GM12878 (cell line): Measurements from ENCODE around the gene PIK3R2. TPM values are rescaled to one million over a fixed set of nuclear protein-coding genes. Genes with fewer than 3 reads are reported as not detected.

Experiments used
- ATAC-seq: fragments of 200-7000 bp; cut with Tn5 transposase; 3 replicates; pipeline ENCODE4 v1.9.1; 2020; ENCODE audit warnings: mild to moderate bottlenecking, moderate library complexity
- BruUV-seq: library from RNA; stranded (reverse); fragments of 400-500 nt; replicated peaks from 2 replicates; lab custom pipeline; 2021; lab: Mats Ljungman, UMichigan
- CTCF ChIA-PET: fragments of 300-600 bp; sonication (Branson Sonifier 250); formaldehyde crosslinking; extraction: SDS; loops from one replicate; lab custom pipeline; 2021; ENCODE audit warnings: inconsistent platforms; lab: Yijun Ruan, JAX
- POLR2A ChIA-PET: fragments of 350-600 bp; formaldehyde crosslinking; extraction: SDS; loops from one replicate; lab custom pipeline; 2021; ENCODE audit warnings: inconsistent platforms; lab: Charles Lee
- RAD21 ChIA-PET: fragments of 300-600 bp; sonication (Branson Sonifier 250); formaldehyde crosslinking; loops from one replicate; lab custom pipeline; 2023; ENCODE audit warnings: antibody characterized with exemption; ENCODE audit not compliant: unreplicated experiment; lab: Charles Lee
- SMC1A ChIA-PET: fragments of 300-600 bp; sonication (Branson Sonifier 250); formaldehyde crosslinking; loops from one replicate; lab custom pipeline; 2023; ENCODE audit not compliant: unreplicated experiment, uncharacterized antibody; lab: Charles Lee
- DNase-seq: peaks from one replicate; pipeline ENCODE4 v3.0.0-alpha.2; 2011; ENCODE audit warnings: low read depth, low spot score
- FAIRE-seq: peaks from 3 replicates; lab custom pipeline; 2011; peaks lifted over from hg19 to GRCh38; lab: Jason Lieb, UNC
- H2AFZ ChIP-seq: 2 replicates; pipeline ENCODE4 v1.6.0; 2011; ENCODE audit warnings: low read depth, low read length, control low read depth; ENCODE audit not compliant: control insufficient read depth
- H3K27ac ChIP-seq: 2 replicates; pipeline ENCODE4 v1.5.1; 2011; ENCODE audit warnings: control low read depth; ENCODE audit not compliant: control insufficient read depth, insufficient read depth
- H3K27me3 ChIP-seq, 2 experiments: replicated peaks in 1 of 2; 2 replicates each; pipeline versions ENCODE4 v1.6.0 to v1.6.1; 2011; ENCODE audit warnings: low read length in 1 of 2; ENCODE audit not compliant: control insufficient read depth in 2 of 2, insufficient read depth in 2 of 2
- H3K36me3 ChIP-seq, 2 experiments: 2 replicates each; pipeline ENCODE4 v1.5.1; 2011; ENCODE audit warnings: low read length in 1 of 2; ENCODE audit not compliant: control insufficient read depth in 2 of 2, insufficient read depth in 2 of 2
- H3K4me1 ChIP-seq: 2 replicates; pipeline ENCODE4 v1.6.1; 2011; ENCODE audit warnings: mild to moderate bottlenecking, low read length, moderate library complexity, mixed read lengths; ENCODE audit not compliant: control insufficient read depth, insufficient read depth
- H3K4me2 ChIP-seq: 2 replicates; pipeline ENCODE4 v1.6.0; 2011; ENCODE audit warnings: control low read depth; ENCODE audit not compliant: control insufficient read depth, insufficient read depth
- H3K4me3 ChIP-seq: fragments of 200-600 bp; sonication (generic); 2 replicates; pipeline ENCODE4 v1.5.1; 2016
- H3K79me2 ChIP-seq: 2 replicates; pipeline ENCODE4 v1.6.0; 2011; ENCODE audit warnings: low read length; ENCODE audit not compliant: control insufficient read depth, insufficient read depth
- H3K9ac ChIP-seq: 2 replicates; pipeline ENCODE4 v1.8.0; 2011; ENCODE audit warnings: low read length, control low read depth, mixed read lengths; ENCODE audit not compliant: control insufficient read depth, insufficient read depth
- H3K9me3 ChIP-seq: replicated peaks from 3 replicates; pipeline ENCODE4 v1.5.1; 2011; ENCODE audit warnings: mild to moderate bottlenecking, low read length; ENCODE audit not compliant: control insufficient read depth, insufficient read depth
- H4K20me1 ChIP-seq: 2 replicates; pipeline ENCODE4 v1.6.0; 2011; ENCODE audit not compliant: control insufficient read depth, insufficient read depth
- BACH1 ChIP-seq: fragments of 450-650 bp; IDR thresholded peaks from 2 replicates; pipeline ENCODE4 v1.6.1; 2017; ENCODE audit warnings: mild to moderate bottlenecking, borderline replicate concordance
- BHLHE40 ChIP-seq, 2 experiments: fragments of 450-650 bp in 1 of 2; IDR thresholded peaks; 2 replicates each; pipeline ENCODE4 v1.6.1; 2011 to 2017; ENCODE audit warnings: low read depth in 2 of 2, borderline replicate concordance in 1 of 2, improper control_type of control experiment in 1 of 2, low read length in 1 of 2, mild to moderate bottlenecking in 1 of 2
- CBX5 ChIP-seq: sonication (generic); IDR thresholded peaks from 2 replicates; pipeline ENCODE4 v1.6.1; 2016; ENCODE audit warnings: low read depth, moderate library complexity, mild to moderate bottlenecking, inconsistent platforms
- E2F4 ChIP-seq: IDR thresholded peaks from 2 replicates; pipeline ENCODE4 v1.6.1; 2012; ENCODE audit warnings: low read depth, low read length, improper control_type of control experiment
- ELK1 ChIP-seq: IDR thresholded peaks from 2 replicates; pipeline ENCODE4 v1.6.1; 2012; ENCODE audit warnings: low read depth, low read length, improper control_type of control experiment
- ETV6 ChIP-seq, 2 experiments: fragments of 450-650 bp in 1 of 2; IDR thresholded peaks in 1 of 2; conservative IDR thresholded peaks in 1 of 2; 2 replicates each; pipeline ENCODE4 v1.6.1; 2014; ENCODE audit warnings: antibody characterized with exemption in 1 of 2, borderline replicate concordance in 1 of 2, low read depth in 1 of 2, mild to moderate bottlenecking in 1 of 2, moderate library complexity in 1 of 2
- HCFC1 ChIP-seq: fragments of 150-350 bp; IDR thresholded peaks from 2 replicates; pipeline ENCODE4 v1.6.1; 2014; ENCODE audit warnings: low read length
- MEF2B ChIP-seq: fragments of 450-650 bp; IDR thresholded peaks from 2 replicates; pipeline ENCODE4 v1.6.1; 2018; ENCODE audit warnings: mild to moderate bottlenecking, moderate library complexity; ENCODE audit not compliant: partially characterized antibody, poor library complexity, severe bottlenecking
- MLLT1 ChIP-seq: fragments of 450-650 bp; IDR thresholded peaks from 2 replicates; pipeline ENCODE4 v1.6.1; 2016; ENCODE audit warnings: mild to moderate bottlenecking
- NFYA ChIP-seq: IDR thresholded peaks from 2 replicates; pipeline ENCODE4 v1.6.1; 2011; ENCODE audit warnings: low read depth, mild to moderate bottlenecking, low read length, improper control_type of control experiment, borderline replicate concordance
- TARDBP ChIP-seq: IDR thresholded peaks from 2 replicates; pipeline ENCODE4 v1.6.1; 2016; ENCODE audit warnings: borderline replicate concordance
- ZNF207 ChIP-seq: fragments of 450-650 bp; IDR thresholded peaks from 2 replicates; pipeline ENCODE4 v1.6.1; 2014; ENCODE audit warnings: antibody characterized with exemption, mild to moderate bottlenecking, borderline replicate concordance
- WGBS: methylation state at CpG from one replicate; pipeline ENCODE4 v1.1.6; 2016; ENCODE audit warnings: low lambda C conversion rate; ENCODE audit not compliant: insufficient replicate concordance, insufficient coverage; ENCODE audit errors: missing lambda C conversion rate; 5-methylcytosine and 5-hydroxymethylcytosine counted together
- in situ Hi-C: fragments of 300-500 bp; cut with MboI; formaldehyde crosslinking; loops from 9 replicates; pipeline ENCODE4 v1.14.3; 2018; ENCODE audit warnings: mixed read lengths
- intact Hi-C: fragments of 100-400 bp; cut with micrococcal nuclease; formaldehyde crosslinking; loops from one replicate; pipeline ENCODE4 v1.14.2; 2022; ENCODE audit not compliant: unreplicated experiment
- polyA plus RNA-seq, 11 experiments: library from polyadenylated mRNA; depleted of rRNA in 4 of 11; unstranded in 6 of 11; stranded (reverse) in 5 of 11; fragments of >200 nt; fragmentation: Nextera tagmentation in 4 of 11; fragmentation: Illumina TruSeq in 1 of 11; extraction: Ambion mirVana in 4 of 11; extraction: Trizol in 1 of 11; gene quantifications; 1 replicate in 1 of 11; 2 replicates in 10 of 11; pipeline versions ENCODE4 v1.2.1 to v1.2.3, GENCODE V29; 2011 to 2016; ENCODE audit warnings: inconsistent platforms in 2 of 11, missing spikeins in 2 of 11, low read depth in 1 of 11
- total RNA-seq, 4 experiments: library from RNA; depleted of rRNA in 3 of 4; stranded (reverse); fragments of >200 nt in 3 of 4; fragmentation: Illumina TruSeq in 1 of 4; extraction: Trizol in 1 of 4; gene quantifications; 2 replicates each; pipeline versions ENCODE4 v1.2.1 to v1.2.3, GENCODE V29; 2013 to 2021

The PIK3R2 gene
- total and polyA plus RNA-seq, 10 of the 15 experiments (the other 5 are each of a cell fraction or from before 2014, with no cell fraction given) = 0.26 to 22.6 (median 2.5) TPM

GRCh38 chr19:18141031-18141430, 11.9 kb upstream of the PIK3R2 start:
- in situ Hi-C loops = no loop called here
- Histone ChIP-seq H3K36me3 (peaks cover 30 to 32% of the 10 kb centered on the region in 2 experiments), H3K4me2 (no peak overlapping the region), H3K4me1 (no peaks in the 10 kb centered on the region), H2AFZ (no peak overlapping the region), H4K20me1 (no peaks in the 10 kb centered on the region), H3K27me3 (no peaks in the 10 kb centered on the region), H3K79me2 (no peaks in the 10 kb centered on the region), H3K9ac (no peak overlapping the region), H3K9me3 (no peaks in the 10 kb centered on the region), H3K27ac (no peak overlapping the region), H3K4me3 (no peak overlapping the region)
- intact Hi-C loops = no loop called here
- ChIA-PET CTCF (interaction anchor here (1.3 kb wide), 1 partner anchor 11 kb away, joined by 5 read pairs; the partner anchor contains the start of gene PIK3R2), POLR2A (interaction anchor here (3.4 kb wide), 1 partner anchor 11 kb away, joined by 11 read pairs; no protein-coding TSS in a partner anchor), RAD21 (no interaction called here), SMC1A (interaction anchor here (1.0 kb wide), 2 partner anchors 12 to 79 kb away, joined by 3 to 5 read pairs; partner anchors contain the start of gene PIK3R2)
- TF ChIP-seq TARDBP (no peak), BACH1 (no peak), ZNF207 (no peak), ELK1 (no peak), MEF2B (no peak), ETV6 (conservative IDR thresholded peaks at IDR 0.05 in 1 of 2, IDR thresholded peaks at IDR 0.05 in 1 of 2; ENCODE audit: borderline replicate concordance in 1 of 2, low read depth in 1 of 2) (no peak), CBX5 (no peak), HCFC1 (no peak), E2F4 (no peak), NFYA (no peak), MLLT1 (no peak), BHLHE40 (IDR thresholded peaks at IDR 0.05; ENCODE audit: borderline replicate concordance in 1 of 2, low read depth in 2 of 2, low read length in 1 of 2) (no peak)
- WGBS = 77% methylated on average over 5 of the region's 6 CpGs
- FAIRE-seq (no peak), DNase-seq (no peak), ATAC-seq (no peak)
- no TSS peak for BruUV-seq
